ENCODE measurements around the gene WSCD2.

WSCD2 gene

DNA sequence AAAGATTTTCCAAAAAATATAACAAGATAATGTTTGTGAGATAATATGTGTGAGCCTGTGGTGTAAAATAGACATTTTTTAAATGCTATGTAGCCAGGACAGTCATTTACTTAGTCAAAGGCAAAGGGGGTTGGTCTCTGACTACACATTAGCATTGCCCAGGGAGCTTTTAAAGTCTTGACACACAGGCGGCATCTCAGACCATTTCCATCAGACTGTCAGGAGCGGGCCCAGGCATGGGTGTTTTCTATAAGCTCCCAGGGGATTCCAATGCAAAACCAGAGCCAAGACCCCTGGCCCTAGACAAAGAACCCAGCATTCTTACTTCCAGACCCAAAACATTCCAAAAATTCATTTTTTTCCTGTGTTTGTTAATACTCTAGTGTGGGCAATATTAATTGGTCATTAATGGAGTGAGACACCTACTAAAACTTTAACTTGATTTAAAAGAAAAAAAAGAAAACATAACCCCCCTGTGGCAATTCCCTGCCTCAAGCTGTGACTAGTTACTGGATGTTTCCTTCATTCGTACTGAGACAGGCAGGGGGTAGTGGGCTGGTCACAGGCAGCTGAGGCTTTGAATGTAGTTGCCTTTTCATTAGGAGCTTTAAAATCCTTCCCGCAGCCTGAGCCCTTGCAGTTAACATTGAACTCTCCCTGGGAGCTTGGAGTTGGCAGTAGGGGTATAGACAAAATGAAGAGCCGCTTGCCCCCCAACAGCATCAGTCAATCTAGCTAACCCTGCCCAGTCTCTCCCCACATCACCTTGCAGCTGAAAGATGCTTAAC lies 106.3 kb downstream of the WSCD2 start:
- DNase-seq (ENCODE audit: low read depth in 3 of 3) = no peak

DNA sequence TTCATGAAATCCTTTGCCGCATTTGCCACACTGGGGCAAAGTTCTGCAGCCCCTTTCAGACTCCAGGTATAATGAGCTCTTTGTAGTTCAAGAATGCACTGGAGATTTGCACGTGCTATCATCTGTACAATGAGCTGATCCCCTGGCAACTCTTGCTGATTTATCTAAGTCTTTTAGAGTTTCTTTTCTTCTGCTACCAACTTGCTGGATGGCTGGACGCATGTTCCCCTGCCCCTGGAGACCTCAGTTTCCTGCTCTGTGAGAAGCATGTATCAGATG lies 106.8 kb downstream of the WSCD2 start:
- no peak for DNase-seq (ENCODE audit: low read depth in 3 of 3)

DNA sequence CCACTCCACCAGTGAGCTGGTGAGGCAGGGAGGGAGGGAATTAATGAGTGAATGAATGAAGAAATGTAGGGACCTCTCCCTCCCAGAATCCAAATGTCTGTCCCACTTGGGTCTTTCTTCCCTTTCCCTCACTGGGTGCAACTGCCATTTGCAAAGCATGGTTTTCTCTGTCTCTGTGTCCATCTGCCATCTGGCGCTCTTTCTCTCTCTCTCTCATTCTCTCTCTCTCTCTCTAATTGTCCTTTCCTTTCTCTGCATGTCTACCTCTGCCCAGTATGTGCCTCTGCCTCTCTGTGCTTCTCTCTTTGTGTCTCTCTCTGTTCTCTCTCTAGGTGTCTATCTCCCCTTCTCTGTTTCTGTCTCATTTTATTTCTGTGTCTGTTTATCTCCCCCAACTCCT lies 107.3 kb downstream of the WSCD2 start:
- DNase-seq (ENCODE audit: low read depth in 3 of 3) = no peak

DNA sequence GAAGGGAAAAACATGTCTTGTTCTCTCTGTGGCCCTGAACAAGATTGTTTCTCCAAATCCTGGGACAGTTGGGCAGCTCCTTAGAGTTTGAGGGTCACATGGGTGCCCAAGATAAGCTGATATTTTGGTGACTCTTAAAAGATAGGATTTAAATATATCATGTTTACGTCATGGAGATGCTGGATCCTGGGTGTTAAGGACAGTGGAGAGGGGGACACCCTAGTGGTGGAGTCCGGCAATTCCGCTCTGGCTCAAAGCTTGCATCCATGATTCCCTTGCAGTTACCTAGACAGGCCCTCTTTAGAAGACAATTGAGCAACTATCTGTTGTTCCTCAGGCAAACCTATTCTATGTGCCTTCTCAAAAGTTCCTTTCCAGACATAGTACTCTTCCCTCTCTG lies 108.2 kb downstream of the WSCD2 start:
- no peak for DNase-seq (ENCODE audit: low read depth in 3 of 3)

DNA sequence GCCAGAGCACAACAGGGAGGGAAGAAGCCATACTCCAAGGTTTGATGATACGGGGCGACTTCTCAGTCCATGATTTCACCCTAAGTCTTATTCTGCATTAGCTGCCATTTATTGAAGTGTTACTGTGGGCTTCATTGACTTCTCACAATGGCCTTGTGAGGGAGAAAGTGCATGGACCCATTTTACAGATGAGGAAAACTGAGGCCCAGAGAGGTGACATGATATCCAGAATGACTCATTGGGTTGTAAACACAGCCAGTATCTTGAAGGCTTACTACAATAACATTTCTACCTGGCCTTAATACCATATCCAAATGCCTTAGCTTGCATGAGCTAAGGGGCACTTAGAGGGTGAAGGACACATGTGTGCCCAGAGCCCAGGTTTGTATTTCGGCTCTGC lies 109.4 kb downstream of the WSCD2 start:
- DNase-seq (ENCODE audit: low read depth in 3 of 3) = no peak

DNA sequence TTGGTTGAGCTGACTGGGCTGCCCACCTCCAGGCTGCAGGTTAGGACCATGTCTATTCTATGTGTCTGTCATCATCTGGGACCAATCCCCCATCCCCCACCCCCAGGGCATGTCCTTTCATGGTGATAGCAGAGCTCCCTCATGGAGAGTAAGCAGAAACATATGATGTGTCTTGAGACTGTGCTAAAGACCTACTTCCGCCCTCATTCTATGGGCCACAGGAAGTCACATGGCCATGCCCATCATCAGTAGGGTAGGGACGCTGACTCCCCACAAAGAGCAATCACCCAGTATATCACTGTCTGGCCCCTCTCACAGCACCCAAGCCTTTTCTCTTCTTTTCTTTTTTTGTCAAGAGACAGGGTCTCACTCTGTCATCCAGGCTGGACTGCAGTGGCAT lies 110.3 kb downstream of the WSCD2 start:
- no peak for DNase-seq (ENCODE audit: low read depth in 3 of 3)

DNA sequence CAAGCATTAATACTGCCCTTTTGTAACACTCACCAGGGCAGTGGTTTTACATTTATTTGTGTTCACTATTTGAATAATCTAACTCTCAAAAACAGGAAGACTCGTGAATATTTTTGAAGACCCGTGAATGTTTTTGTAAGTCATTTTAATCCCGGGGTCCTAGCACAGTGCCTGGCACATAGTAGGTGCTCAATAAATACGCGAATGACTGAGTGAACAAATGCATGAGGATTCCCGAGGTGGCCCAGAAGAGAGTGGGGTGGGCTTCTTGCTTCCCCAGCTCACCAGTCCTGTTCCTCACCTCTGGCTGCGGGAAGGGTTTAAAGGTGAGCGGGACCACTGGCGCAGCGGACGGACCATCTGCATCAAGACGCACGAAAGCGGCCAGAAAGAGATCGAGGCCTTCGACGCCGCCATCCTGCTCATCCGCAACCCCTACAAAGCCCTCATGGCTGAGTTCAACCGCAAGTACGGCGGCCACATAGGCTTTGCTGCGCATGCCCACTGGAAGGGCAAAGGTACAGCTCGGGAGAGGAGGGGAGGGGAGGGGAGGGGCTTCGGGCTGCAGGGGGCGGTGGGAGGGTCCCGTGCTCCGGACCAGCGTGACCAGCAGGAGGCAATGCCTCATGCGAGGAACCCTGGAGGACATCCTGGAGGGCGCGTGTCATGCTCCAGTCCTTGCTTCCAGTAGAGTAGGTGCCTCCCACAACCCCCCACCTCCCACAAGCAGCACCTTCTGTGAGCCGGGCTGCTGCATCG lies 111.1 kb downstream of the WSCD2 start:
- DNase-seq (ENCODE audit: low read depth in 3 of 3) = no peak

DNA sequence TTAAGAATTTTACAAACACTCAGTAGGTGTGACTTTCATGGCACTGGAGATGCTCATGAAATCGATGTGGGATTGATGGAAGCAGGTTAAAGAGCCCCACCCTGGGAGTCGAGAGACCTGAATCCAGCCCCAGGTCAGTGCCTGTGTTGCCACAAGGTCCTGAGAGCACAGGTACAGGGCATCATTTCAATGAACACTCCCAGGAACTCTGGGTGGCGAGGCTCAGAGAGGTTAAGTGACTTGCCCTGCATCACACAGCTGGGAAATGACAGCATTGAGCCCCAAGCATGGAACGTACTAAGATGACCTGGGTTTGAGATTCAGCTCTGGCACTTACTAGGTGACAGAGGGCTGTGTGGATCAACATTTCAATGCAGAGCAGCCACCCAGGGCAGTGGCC lies 111.8 kb downstream of the WSCD2 start:
- DNase-seq (ENCODE audit: low read depth in 3 of 3) = no peak

DNA sequence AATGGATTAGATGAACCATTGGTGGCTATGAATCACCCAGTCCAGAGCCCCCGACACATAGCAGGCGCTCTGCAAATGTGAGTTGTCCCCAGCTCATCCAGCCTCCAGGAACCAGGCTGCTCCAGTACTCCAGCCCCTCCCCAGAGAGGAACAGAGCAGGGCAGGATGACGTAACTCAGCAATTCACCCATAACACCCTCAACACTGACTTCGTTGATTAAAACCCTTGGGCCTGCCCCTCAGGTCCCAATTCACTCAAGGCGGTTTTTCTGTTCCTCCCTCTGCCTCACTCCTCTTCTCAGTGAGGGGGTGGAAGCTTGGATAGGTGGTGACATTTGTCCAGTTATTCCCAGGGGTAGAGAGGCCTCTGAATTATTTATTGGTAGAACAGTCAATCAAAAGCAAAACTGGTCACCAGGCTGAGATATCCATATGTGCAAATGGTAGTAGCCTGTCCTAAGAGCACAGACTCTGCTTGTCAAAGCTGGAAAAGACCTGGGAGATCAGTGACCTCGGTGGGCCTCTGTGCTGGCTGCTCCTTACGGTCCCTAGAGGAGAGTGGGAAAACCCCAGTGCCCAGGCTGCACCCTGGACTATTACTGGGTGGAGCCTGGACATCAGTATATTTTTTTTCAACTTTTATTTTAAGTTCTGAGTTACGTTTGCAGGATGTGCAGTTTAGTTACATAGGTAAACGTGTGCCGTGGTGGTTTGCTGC lies 113.1 kb downstream of the WSCD2 start:
- DNase-seq (ENCODE audit: low read depth in 3 of 3) = no peak

DNA sequence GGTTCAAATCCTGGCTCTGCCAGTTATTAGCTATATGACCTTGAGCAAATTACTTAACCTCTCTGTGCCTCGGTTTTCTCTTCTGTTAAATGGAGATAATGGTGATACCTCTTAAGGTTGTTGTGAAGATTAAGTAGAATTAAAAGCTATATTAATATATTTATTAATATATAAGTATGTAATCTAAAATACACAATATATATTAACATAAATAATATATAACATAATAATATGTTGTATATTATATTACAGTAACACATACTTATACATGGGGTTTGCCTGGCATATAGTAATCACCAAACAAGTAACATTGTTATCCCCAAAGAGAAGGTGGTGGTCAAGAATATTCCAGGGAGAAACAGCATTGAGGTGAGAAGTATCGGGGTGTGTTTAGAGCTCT lies 118.0 kb downstream of the WSCD2 start:
- DNase-seq (ENCODE audit: low read depth in 3 of 3) = no peak

DNA sequence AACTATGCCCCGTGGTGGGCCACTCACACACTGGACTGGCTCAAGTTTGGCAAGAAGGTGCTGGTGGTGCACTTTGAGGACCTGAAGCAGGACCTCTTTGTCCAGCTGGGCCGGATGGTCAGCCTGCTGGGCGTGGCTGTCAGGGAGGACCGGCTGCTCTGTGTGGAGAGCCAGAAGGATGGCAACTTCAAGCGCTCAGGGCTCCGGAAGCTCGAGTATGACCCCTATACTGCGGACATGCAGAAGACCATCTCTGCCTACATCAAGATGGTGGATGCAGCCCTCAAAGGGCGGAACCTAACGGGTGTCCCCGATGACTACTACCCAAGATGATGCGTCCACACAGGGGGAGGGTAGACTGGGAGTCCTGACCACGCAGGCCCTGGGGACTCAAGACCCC lies 118.9 kb downstream of the WSCD2 start:
- no peak for DNase-seq (ENCODE audit: low read depth in 3 of 3)

DNA sequence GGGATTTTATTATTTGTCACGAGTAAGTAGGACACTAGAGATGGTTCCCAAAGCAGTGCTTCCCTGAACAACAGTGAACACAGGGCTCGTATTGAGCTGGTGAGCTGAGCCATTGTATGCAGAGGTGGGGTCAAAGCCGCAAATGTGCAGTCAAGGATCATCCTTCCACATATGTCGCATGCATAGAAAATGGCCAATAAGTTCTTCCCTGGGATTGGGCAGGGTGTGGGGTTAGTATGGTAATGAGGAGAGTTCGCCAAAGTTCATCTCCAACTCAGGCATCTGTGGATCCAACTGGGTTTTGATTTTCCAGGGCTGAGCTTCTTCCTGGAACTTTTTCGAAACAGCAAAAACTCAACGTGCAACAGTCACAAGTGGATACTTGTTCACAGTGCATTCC lies 123.4 kb downstream of the WSCD2 start:
- no peak for DNase-seq (ENCODE audit: low read depth in 3 of 3)

DNA sequence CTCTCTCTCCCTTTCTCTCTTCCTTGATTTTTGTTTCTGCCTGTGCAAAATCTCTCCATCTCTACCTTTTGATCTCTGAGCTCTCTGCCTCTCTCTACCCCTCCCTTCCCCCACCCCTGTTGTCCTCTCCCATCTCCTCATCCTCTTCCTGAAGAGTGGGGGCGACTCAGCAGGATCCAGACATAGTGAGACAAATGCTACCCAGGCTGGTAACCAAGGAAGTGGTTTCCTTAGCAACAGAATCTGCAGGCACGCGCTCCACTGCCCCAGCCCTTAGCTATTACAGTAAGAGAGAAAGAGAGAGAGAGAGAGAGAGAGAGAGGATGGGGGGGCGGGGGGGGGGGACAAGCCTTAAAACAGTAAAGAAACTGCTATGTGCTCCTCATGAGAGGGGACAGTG lies 124.5 kb downstream of the WSCD2 start:
- no peak for DNase-seq (ENCODE audit: low read depth in 3 of 3)

DNA sequence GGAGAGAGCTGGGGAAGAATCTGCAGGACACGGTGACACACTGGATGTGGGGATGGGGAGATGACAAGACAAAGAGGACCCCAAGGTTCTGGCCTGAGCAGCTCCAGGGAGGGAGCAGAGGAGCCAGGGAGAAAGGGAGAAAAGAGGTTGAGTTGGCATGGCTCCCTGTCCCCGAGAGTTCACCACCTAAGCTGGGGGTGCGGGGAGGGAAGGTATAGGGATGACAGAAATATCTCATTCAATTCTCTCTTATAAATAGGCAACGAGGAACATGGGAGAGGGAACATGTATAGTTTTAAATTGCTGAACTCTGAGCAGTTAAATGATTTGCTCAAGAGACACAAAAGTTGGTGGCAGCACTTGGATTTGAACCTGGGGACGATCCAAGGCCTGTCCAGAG lies 124.9 kb downstream of the WSCD2 start:
- no peak for DNase-seq (ENCODE audit: low read depth in 3 of 3)

DNA sequence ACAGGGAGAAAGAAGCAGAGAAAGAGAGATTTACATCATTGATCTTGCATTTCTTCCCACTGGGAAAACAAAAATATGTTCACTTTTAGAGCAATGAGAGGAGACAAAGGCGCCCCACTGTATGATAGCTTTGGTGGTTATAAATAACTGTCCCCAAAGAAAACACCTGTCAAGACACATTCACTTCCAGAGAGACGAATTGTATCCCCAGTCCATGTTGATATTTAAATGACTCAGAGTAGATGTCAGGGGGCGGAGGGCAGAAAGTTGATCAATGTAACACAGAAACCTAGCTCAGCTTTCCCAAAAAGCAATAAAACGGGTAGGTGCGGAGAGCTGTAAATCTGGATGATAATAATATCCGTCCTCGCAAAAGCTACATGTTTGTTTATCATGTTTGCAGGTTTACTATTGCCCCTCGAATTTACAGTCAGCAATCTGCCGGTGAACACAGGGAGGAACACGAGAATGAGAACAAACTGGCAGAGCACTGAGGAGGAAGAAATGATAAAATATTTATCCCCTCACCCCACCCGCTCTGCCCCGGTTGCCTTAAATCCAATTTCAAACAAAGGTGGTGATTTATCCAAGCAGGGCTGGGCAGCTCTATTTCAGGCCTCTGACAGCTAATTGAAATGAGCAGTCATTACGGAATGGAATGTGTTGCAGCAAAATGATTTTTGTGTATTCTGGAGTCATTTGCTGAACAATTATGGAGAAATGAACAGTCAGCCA lies 125.6 kb downstream of the WSCD2 start:
- no peak for DNase-seq (ENCODE audit: low read depth in 3 of 3)

DNA sequence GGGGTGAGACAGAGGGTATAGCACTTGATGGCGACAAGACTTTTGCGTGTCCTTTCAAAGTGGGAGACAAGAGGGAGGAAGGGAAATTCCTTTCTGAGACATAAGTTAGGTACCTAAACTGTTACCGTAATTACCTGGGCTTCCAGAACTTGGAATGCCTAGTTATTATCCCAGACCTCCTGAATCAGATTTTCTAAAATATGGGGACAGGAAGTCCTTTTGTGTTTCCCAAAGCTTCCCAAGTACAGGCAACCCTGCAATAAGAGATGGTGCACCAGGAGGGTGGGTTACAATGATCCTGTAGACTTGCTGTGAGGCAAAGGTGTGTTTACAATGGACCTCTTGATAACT lies 126.1 kb downstream of the WSCD2 start:
- DNase-seq (ENCODE audit: low read depth in 3 of 3) = no peak

DNA sequence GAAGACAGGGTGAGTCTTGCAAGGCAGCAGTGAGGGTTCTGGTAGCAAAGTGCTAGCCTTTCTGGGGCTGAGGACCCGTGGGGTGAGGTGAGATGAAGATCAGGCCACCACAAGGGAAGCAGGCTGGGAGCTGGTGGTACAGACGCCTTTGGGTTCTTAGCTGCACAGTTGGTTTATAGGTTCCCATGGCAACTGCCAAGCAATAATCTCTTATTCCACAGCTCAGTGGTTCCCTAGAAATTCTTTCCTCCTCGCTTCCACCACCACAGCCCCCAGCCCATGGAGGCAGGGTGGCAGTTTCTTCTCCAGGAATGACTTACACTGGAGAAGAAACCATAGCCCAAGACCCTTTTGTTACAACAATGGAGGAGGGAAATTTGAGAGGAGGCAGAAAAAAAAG lies 127.9 kb downstream of the WSCD2 start:
- DNase-seq (ENCODE audit: low read depth in 3 of 3) = no peak

DNA sequence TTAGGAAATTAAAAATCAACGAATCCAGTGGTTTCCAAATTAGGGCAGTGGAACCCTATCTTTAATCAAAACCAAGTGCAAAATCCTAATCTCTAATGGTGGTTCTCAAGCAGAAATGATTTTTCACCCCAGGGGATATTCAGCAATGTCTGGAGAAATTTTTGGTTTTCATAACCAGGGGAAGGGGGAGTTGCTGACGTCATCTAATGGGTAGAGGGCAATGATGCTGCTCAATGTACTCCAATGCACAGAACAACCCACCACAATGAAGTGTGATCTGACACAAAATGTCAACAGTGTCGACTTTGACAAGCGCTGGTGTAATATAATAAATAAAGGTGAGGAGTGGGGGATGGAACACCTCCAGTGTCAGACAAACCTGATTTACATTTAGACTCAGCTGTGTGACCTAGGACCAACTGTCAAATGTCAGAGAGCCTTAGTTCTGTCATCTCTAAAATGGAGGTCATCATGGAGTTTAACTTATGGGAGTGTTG lies 128.6 kb downstream of the WSCD2 start:
- no peak for DNase-seq (ENCODE audit: low read depth in 3 of 3)

DNA sequence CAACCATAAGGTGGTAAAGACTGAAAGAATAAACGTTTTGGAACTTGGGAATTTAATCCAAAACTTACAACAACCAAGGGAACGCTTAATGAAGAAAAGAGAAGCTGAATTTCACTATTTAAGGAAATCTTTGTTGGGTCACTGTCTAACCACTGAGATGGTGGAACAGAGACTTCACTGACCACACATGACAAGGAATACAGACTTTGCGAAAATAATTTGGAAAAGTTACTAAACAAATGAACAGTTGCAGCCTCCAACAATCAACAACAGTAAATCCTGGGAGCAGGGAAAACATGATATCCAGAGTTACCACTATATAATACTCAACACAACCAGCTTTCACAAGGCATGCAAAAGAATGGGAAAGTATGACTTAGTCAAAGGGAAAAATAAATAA lies 131.0 kb downstream of the WSCD2 start:
- no peak for DNase-seq (ENCODE audit: low read depth in 3 of 3)

DNA sequence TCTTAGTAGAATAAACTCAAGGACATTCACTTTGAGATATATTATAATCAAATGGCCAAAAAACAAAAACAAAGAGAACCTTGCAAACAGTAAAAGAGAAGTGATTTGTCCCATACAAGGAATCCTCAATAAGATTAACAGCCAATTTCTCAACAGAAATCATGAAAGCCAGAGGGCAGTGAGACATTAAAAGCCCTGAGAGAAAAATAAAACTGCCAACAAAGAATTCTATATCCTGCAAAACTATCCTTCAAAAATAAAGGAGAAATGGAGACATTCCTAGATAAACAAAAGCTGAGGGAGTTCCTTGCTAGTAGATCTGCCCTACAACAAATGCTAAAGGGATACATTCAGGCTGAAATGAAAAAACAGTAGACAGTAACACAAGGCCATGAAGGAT lies 131.9 kb downstream of the WSCD2 start:
- no peak for DNase-seq (ENCODE audit: low read depth in 3 of 3)

DNA sequence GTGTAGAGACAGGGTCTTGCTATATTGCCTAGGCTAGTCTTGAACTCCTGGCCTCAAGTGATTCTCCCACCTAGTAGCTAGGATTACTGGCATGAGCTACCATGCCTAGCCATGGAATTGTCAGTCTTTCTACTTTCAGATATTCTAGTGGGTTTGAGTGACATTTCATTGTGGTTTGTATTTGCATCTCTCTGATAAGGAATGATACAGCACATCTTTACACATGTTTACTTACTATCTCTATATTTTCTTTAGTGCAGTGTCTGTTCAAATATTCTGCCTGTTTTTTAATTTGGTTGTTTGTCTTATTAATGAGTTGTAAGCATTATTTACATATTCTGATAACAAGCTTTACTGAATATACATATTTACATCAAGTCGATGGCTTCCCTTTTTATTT lies 136.4 kb downstream of the WSCD2 start:
- DNase-seq (ENCODE audit: low read depth in 3 of 3) = no peak

DNA sequence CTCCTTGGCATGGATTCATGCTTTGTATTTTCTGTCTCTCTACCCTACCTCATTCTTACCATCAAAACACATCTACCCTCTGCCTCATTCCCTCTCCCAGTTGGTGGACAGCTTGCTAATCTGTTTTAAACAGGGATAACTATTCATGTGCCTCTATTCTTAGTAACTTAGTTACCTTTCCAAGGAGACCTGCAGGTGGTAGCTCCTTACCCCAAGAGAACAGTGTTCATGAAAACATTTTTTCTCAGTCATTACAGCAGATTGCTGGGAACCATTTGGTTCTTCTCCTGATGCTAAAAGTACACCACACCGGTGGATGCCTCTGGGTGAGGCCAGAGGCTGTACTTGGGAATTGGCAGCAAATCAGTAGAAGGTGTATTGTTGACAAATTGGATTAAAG lies 137.0 kb downstream of the WSCD2 start:
- no peak for DNase-seq (ENCODE audit: low read depth in 3 of 3)

Measured in stimulated activated CD4-positive, alpha-beta T cell treated with anti-CD3 and anti-CD28 coated beads, TNF-alpha, amount 100 ng/mL, for 24 hours (primary cell).